Omental fat pad (tissue), 4 donors: ENCODE measurements around the gene PTGES2. TPM values are rescaled to one million over a fixed set of nuclear protein-coding genes. Genes with fewer than 3 reads are reported as not detected.
A peak's percentile ranks its signal among the peaks of the same experiment; 100 is the strongest.

Experiments used
- ATAC-seq: fragments of 150-250 bp; one replicate; pipeline ENCODE4 v1.9.1; 2016; ENCODE audit warnings: mild to moderate bottlenecking, moderate library complexity; ENCODE audit not compliant: low FRiP score
- DNase-seq: peaks from one replicate; pipeline ENCODE4 v3.0.0-alpha.2; 2019; ENCODE audit warnings: low spot score
- total RNA-seq, 4 donors: library from RNA; depleted of rRNA; stranded (reverse); fragments of >200 nt; gene quantifications; one replicate each; pipeline ENCODE4 v1.1.0, GENCODE V29; 2016
- TF ChIP-seq, protein P1 (sequence below), 3 donors: fragments of 450-650 bp; IDR thresholded peaks; one replicate each; pipeline ENCODE4 v1.5.1; 2016 to 2017; ENCODE audit warnings: antibody characterized with exemption in 3 of 3, mild to moderate bottlenecking in 3 of 3, moderate library complexity in 2 of 3

PTGES2 gene
- total RNA-seq, 4 donors from 2014 or later = 34.6 to 59.4 (median 53.0) TPM

DNA sequence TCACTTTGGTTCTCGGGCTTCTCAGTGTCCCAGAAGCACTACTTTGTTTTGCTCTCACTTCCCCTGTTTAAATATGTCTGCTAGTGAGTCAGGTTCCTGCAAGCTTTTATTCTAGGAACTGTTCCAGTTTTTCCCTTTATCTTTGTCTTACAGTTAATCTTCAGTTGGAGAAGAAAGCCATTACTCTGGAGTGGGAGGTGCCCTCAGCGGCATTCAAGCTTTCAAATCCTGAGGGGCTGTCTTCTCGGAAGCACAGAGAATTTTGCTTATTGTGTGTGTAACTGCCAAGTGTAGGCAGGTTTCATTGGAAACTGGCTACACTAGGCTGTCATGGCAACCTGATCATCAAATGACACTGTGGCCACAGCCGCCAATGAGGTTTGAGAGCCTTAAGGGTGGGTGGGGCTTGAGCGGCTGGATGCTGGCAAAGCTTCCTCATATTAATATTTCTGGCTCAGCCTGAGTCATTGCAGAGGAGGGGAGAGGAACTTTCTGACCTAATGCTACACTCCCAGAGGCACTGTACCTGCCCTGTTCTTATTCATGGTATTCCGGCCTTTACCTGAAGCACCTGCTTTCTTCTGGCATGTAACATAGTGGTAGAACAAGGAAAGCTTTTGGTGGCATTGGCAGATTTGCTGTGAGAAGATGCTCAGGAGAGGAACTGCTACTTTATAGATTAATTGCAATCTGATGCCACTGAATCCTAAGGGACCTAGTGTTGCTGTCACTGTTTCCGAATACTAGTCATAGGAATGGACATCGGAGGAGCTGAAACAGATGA lies 33.2 kb downstream of the PTGES2 start:
- DNase-seq (peak; percentile 59), ATAC-seq (peak; percentile 85)
- TF ChIP-seq, protein P1, sequence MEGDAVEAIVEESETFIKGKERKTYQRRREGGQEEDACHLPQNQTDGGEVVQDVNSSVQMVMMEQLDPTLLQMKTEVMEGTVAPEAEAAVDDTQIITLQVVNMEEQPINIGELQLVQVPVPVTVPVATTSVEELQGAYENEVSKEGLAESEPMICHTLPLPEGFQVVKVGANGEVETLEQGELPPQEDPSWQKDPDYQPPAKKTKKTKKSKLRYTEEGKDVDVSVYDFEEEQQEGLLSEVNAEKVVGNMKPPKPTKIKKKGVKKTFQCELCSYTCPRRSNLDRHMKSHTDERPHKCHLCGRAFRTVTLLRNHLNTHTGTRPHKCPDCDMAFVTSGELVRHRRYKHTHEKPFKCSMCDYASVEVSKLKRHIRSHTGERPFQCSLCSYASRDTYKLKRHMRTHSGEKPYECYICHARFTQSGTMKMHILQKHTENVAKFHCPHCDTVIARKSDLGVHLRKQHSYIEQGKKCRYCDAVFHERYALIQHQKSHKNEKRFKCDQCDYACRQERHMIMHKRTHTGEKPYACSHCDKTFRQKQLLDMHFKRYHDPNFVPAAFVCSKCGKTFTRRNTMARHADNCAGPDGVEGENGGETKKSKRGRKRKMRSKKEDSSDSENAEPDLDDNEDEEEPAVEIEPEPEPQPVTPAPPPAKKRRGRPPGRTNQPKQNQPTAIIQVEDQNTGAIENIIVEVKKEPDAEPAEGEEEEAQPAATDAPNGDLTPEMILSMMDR (IDR thresholded peaks at IDR 0.05) = no peak

DNA sequence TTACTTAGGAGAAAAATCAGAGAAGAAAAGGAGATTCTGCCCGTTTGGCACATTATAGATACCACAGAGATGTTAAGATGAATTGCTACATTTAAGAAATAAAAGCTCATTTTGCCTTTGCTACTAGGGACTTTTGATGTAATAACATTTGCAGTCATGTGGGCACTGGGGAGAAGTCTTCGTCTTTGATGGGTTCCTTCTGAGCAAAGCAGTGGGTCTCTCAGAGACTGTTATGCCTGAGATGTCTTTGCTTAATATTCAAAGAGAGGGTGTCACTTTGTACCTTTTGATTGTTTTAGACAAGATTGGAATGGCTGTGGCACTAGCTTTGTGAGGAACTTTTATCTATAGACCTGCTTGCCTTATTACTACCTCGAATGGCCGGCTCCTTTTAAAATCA lies 34.5 kb downstream of the PTGES2 start:
- TF ChIP-seq, protein P1 (IDR thresholded peaks at IDR 0.05) = no peak
- ATAC-seq (no peak), DNase-seq (no peak)

DNA sequence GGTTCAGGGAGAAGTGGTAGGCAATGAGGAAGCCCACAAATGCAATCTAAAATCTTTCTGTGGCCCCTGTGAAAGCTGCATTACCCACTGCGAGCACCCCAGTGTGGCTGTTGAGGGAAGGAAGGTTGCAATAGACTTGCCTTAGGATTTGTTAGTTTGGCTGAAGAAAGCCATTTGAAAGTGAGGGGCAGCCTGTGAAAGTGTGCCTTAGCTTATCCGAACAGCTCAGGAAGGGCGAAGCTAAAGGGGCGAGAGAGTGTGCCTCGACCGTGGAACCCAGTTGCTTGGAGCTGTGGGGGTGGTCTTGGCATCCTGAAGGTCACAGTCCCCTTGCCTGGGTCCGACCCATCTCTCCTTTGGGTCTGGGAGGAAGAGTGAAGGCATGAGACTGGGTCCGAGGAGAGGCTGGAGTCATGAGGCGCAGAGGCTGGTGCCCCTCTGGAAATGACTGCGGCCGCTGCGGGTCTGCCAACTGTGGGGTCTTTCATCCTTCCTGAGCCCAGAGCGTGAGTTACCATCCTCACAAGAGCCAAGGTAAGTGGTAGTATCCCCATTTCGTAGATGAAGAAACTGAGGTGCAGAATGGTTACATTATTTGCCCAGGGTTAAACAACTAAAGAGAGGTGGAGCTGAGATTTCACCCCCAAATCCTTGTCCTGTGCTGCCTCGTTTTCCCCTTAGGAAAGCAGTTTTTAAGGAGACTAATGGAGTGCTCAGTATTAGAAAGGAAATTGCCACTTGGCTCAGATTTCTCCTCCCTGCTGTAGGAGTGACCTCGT lies 35.1 kb downstream of the PTGES2 start:
- DNase-seq = no peak
- TF ChIP-seq, protein P1 (IDR thresholded peaks at IDR 0.05) = no peak
- ATAC-seq = no peak

DNA sequence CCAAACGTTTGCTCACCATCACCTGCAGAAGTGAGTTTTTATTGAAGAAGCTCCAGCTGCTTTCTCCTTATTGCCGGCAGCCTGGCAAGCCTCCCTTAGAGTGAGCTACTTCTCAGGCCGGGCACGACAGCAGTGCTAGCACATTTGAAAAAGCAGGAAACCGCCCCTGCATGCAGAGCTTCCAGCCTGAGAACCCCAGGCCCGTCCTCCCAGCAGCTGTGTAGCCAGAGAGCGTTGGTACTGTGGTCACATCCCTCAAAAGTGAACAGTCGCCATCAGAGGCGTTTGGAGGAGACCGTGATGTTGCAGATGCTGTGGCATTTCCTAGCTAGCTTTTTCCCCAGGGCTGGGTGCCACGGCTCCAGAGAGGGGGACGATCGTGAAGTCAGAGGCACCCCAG lies 36.0 kb downstream of the PTGES2 start:
- ATAC-seq (no peak), DNase-seq (no peak)
- TF ChIP-seq, protein P1 (IDR thresholded peaks at IDR 0.05) = no peak

DNA sequence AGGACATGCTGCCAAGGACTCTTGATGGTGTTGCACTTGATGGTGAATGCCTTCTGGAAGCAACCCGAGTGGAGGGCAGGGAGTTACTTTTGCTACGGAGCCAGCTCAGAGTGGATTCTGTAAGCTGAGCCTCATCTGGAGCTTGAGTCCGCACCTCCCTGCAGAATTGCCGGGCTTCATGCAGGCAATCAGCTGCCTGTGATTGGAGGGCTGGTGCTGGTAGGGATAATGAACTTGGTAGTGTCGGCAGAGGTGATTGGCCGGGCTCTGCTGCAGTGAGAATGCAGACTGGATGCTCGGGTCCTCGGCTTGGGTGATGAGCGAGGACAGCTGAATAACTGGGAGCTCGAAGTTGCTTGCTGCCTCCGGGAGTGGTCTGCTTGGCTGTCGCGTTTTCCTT lies 36.4 kb downstream of the PTGES2 start:
- DNase-seq (no peak), ATAC-seq (peak; percentile 39)
- TF ChIP-seq, protein P1 (IDR thresholded peaks at IDR 0.05) = no peak

DNA sequence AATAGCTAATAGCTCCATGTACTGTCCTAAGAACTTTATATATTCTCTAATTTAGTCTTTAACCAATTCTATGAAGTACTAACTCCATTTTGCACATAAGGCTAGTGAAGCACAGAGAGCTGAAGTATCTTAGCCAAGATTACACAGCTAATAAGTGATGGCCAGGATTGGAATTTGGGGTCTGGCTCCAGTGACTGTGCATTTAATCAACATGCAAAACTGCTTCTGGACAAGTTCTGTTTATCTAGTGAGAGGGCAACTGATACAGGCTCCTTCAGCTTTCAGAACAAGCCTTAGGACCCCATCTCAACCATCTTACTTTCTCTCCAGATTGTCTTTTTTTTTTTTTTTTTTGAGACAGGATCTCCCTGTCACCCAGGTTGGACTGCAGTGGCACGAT lies 38.2 kb downstream of the PTGES2 start:
- no peak for ATAC-seq
- DNase-seq = no peak
- TF ChIP-seq, protein P1 (IDR thresholded peaks at IDR 0.05) = no peak
